HFF-Myc (cell line): Measurements from ENCODE around the gene FAM83D.

Source experiments
- DNase-seq: peaks from one replicate; pipeline ENCODE4 v3.0.0-alpha.2; 2011; ENCODE audit warnings: low read depth; ENCODE audit errors: extremely low read depth
- H3K4me3 ChIP-seq: replicated peaks from 2 replicates; pipeline ENCODE4 v1.5.1; 2011; ENCODE audit warnings: low read depth, mild to moderate bottlenecking, control low read depth, low read length
- TF ChIP-seq, protein P1 (sequence below): IDR thresholded peaks from 2 replicates; pipeline ENCODE4 v1.5.1; 2012; ENCODE audit warnings: mild to moderate bottlenecking, low read depth, low read length, control low read depth; ENCODE audit errors: missing control alignments

The FAM83D gene, protein sequence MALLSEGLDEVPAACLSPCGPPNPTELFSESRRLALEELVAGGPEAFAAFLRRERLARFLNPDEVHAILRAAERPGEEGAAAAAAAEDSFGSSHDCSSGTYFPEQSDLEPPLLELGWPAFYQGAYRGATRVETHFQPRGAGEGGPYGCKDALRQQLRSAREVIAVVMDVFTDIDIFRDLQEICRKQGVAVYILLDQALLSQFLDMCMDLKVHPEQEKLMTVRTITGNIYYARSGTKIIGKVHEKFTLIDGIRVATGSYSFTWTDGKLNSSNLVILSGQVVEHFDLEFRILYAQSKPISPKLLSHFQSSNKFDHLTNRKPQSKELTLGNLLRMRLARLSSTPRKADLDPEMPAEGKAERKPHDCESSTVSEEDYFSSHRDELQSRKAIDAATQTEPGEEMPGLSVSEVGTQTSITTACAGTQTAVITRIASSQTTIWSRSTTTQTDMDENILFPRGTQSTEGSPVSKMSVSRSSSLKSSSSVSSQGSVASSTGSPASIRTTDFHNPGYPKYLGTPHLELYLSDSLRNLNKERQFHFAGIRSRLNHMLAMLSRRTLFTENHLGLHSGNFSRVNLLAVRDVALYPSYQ

DNA sequence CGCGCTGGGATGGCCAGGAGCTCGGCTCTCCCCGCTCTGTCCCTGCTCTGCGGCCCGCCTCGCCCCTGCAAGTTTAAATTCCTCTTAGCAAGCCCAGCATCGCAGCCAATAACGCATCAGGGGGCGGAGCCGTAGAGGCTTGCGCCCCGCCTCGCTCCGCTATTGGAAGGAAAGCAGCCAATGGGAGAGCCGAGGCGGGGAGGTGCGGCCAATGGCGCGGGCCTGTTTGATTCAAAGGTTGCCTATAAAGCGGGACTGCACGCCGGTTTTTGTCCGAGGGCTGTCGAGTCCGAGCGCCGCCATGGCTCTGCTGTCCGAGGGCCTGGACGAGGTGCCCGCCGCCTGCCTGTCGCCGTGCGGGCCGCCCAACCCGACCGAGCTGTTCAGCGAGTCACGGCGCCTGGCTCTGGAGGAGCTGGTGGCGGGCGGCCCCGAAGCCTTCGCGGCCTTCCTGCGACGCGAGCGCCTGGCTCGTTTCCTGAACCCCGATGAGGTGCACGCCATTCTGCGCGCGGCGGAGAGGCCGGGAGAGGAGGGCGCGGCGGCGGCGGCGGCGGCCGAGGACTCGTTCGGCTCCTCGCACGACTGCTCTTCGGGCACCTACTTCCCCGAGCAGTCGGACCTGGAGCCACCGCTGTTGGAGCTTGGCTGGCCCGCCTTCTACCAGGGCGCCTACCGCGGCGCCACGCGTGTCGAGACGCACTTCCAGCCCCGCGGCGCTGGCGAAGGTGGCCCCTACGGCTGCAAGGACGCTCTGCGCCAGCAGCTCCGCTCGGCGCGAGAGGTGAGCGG is at the start of gene FAM83D:
FAM83D (plus strand) TSS at position 276 of the 792 bp plus-strand sequence; CDS start at position 302, 26 bp downstream.
- DNase-seq = peak; percentile 95
- TF ChIP-seq, protein P1, sequence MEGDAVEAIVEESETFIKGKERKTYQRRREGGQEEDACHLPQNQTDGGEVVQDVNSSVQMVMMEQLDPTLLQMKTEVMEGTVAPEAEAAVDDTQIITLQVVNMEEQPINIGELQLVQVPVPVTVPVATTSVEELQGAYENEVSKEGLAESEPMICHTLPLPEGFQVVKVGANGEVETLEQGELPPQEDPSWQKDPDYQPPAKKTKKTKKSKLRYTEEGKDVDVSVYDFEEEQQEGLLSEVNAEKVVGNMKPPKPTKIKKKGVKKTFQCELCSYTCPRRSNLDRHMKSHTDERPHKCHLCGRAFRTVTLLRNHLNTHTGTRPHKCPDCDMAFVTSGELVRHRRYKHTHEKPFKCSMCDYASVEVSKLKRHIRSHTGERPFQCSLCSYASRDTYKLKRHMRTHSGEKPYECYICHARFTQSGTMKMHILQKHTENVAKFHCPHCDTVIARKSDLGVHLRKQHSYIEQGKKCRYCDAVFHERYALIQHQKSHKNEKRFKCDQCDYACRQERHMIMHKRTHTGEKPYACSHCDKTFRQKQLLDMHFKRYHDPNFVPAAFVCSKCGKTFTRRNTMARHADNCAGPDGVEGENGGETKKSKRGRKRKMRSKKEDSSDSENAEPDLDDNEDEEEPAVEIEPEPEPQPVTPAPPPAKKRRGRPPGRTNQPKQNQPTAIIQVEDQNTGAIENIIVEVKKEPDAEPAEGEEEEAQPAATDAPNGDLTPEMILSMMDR = no peak
- H3K4me3 ChIP-seq = peak within 1 kb of the TSS; percentile 93

GRCh38 chr20:38877483-38877882 is 48.7 kb upstream of the FAM83D start:
- no peak overlapping the region for H3K4me3 ChIP-seq
- TF ChIP-seq, protein P1 = no peak
- DNase-seq = no peak

- H3K4me3 ChIP-seq = no peak overlapping the region
- TF ChIP-seq, protein P1 = no peak
- no peak for DNase-seq
Observed at GRCh38 chr20:38878866-38879265, 47.4 kb upstream of the FAM83D start.

DNA sequence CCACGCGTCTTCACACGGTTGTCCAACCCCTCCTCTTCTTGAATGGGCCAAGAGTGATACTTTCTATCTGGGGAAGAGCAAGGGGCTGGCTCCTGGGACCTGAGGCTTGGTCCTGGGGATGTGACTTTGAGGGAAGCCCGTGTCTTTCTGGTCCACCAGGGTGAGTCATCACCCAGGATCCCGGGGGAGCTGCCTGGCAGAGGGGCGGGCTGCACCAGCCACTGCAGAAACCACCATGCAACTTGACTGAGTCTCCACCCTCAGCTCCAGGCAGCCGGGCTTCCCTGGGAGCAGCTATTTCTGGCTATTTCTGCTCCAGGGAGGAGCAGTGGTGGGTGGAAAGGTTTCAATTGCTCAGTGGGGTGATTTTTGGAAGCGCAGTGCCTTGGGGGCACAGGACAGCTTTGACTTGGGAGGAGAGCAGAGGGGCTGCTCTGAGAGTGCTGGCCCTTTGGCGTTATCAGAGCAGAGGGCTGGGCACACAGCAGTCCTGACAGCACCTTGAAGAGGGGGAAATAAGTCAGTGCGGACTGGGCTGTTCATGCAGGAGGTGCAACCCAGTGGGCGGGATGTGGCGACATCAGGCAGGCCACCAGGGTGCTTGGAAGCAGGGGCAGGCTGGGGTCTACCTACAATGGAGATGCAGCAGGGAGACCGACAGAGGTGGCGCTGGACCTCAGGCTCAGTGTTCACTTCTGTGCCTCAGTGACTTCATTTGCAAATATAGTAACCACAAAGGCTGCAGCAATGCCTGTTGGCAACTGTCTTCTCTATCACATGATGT is 45.1 kb upstream of the FAM83D start:
- TF ChIP-seq, protein P1 = no peak
- H3K4me3 ChIP-seq = no peak overlapping the region
- no peak for DNase-seq

- TF ChIP-seq, protein P1 = no peak
- no peak for DNase-seq
- H3K4me3 ChIP-seq = no peak overlapping the region
Observed at GRCh38 chr20:38881806-38882440, 44.3 kb upstream of the FAM83D start.

DNA sequence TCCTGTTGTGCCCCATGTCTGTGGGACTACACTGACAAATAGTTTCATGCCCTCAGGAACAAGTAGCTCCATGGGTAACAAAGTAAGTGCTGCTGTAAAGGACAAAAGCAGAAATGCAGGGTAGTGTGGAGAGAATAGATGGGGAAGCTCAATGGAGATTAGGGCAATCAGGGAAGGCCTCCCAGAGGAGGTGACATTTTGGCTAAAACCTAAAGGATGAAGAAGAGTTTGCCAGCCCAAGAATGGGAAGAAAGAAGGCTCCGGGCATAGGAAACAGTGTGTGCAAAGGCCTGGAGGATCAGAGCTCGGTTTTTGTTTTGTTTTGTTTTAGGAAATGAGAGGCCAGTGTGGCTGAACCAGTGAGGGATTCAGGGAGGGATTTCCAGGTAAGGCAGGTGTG is 43.6 kb upstream of the FAM83D start:
- no peak for DNase-seq
- H3K4me3 ChIP-seq = no peak overlapping the region

More for the DNA sequence above, 43.6 kb upstream of the FAM83D start:
- TF ChIP-seq, protein P1 = no peak
